ENCODE measurements around the gene PLCL1.

Gene PLCL1

GRCh38 chr2:198173864-198174263 lies 369.5 kb downstream of the PLCL1 start:
- no peak for DNase-seq (ENCODE audit: low read depth)
- TF ChIP-seq CTCF (IDR thresholded peaks at IDR 0.05; ENCODE audit: control insufficient read depth, insufficient read depth, low read depth, low read length, missing control alignments) = no peak

GRCh38 chr2:198175271-198175670 lies 370.9 kb downstream of the PLCL1 start:
- TF ChIP-seq CTCF (IDR thresholded peaks at IDR 0.05; ENCODE audit: control insufficient read depth, insufficient read depth, low read depth, low read length, missing control alignments) = no peak
- no peak for DNase-seq (ENCODE audit: low read depth)
- no peak overlapping the region for H3K4me3 ChIP-seq (ENCODE audit: control insufficient read depth, low read depth, low read length)

More at GRCh38 chr2:198173864-198174263, 369.5 kb downstream of the PLCL1 start:
- no peak overlapping the region for H3K4me3 ChIP-seq (ENCODE audit: control insufficient read depth, low read depth, low read length)

- no peak overlapping the region for H3K4me3 ChIP-seq (ENCODE audit: control insufficient read depth, low read depth, low read length)
- DNase-seq (ENCODE audit: low read depth) = no peak
- TF ChIP-seq CTCF (IDR thresholded peaks at IDR 0.05; ENCODE audit: control insufficient read depth, insufficient read depth, low read depth, low read length, missing control alignments) = no peak
Observed at GRCh38 chr2:198177040-198177439, 372.6 kb downstream of the PLCL1 start.

DNA sequence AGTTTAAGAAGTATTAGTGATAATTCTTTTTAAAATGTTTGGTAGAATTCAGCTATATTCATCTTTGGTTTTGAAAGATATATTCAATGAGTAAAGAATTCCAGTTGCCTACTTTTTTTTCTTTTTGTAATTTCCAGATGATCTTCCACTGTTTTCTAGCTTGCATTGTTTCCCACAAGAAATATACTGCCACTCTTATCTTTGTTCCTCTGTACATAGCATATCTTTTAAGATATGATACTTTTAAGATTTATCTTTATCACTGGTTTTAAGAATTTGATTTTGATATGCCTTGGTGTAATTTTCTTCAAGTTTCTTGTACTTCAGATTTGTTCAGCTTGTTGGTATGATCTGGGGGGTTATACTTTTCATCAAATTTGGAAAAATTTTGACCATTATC lies 374.4 kb downstream of the PLCL1 start:
- TF ChIP-seq CTCF (IDR thresholded peaks at IDR 0.05; ENCODE audit: control insufficient read depth, insufficient read depth, low read depth, low read length, missing control alignments) = no peak
- H3K4me3 ChIP-seq (ENCODE audit: control insufficient read depth, low read depth, low read length) = no peak overlapping the region
- DNase-seq (ENCODE audit: low read depth) = no peak

DNA sequence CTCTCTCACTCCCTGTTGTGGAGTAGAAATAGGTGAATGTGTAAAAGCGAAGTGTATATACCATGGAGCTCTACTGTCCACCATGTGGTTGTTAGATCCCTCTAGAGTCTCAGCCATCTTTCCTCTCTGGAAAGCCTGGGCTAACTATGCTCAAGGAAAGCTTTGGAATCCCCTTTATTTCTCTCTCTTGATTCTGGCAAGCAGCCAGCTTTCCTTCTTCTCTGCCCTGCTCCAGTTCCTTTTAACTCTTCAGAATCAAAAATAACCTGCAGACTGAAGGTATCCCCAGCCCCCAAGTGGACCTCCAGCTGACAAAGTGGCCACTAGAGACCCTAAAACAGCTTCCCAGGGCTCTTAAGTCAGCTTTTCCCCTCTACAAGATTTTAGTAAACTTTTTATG lies 381.9 kb downstream of the PLCL1 start:
- no peak overlapping the region for H3K4me3 ChIP-seq (ENCODE audit: control insufficient read depth, low read depth, low read length)
- no peak for DNase-seq (ENCODE audit: low read depth)
- TF ChIP-seq CTCF (IDR thresholded peaks at IDR 0.05; ENCODE audit: control insufficient read depth, insufficient read depth, low read depth, low read length, missing control alignments) = no peak

- no peak for TF ChIP-seq CTCF (IDR thresholded peaks at IDR 0.05; ENCODE audit: control insufficient read depth, insufficient read depth, low read depth, low read length, missing control alignments)
- no peak for DNase-seq (ENCODE audit: low read depth)
Observed at GRCh38 chr2:198187841-198188240, 383.4 kb downstream of the PLCL1 start.

GRCh38 chr2:198188982-198189381 lies 384.6 kb downstream of the PLCL1 start:
- no peak overlapping the region for H3K4me3 ChIP-seq (ENCODE audit: control insufficient read depth, low read depth, low read length)
- DNase-seq (ENCODE audit: low read depth) = no peak
- no peak for TF ChIP-seq CTCF (IDR thresholded peaks at IDR 0.05; ENCODE audit: control insufficient read depth, insufficient read depth, low read depth, low read length, missing control alignments)

More at GRCh38 chr2:198187841-198188240, 383.4 kb downstream of the PLCL1 start:
- no peak overlapping the region for H3K4me3 ChIP-seq (ENCODE audit: control insufficient read depth, low read depth, low read length)

Measured in AG09309 (cell line).